HG03342 (cell line): Measurements from ENCODE around the gene FZD4.
"Not testable (repeated sequence)": the region's sequence is repeated elsewhere in the genome, so short reads cannot be mapped to it uniquely, and the experiment has no call there.

Experiments
- ATAC-seq: cut with Tn5 transposase; IDR thresholded peaks from one replicate; pipeline ENCODE4 v1.9.1; 2021; ENCODE audit warnings: mild to moderate bottlenecking, moderate library complexity; ENCODE audit not compliant: unreplicated experiment

FZD4 gene

GRCh38 chr11:86955361-86956120, at the start of gene FZD4:
FZD4 (minus strand) TSS chr11:86955395; CDS start chr11:86955085, 310 bp downstream.
- peak; percentile 95 for ATAC-seq

DNA sequence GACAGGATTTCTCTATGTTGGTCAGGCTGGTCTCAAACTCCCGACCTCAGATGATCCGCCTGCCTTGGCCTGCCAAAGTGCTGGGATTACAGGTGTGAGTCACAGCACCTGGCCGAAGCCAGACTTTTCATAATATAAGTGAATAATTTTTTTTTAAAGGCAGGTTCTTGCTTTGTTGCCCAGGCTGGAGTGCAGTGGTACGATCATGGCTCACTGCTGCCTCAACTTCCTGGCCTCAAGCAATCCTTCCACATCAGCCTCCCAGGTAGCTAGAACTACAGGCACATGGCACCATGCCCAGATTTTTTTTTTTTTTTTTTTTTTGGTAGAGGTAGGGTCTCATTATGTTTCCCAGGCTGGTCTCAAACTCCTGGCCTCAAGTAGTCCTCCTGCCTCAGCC, 49.1 kb upstream of the FZD4 start:
- not testable (repeated sequence) for ATAC-seq

GRCh38 chr11:87002918-87003317, 47.7 kb upstream of the FZD4 start:
- ATAC-seq: no peak

GRCh38 chr11:86999859-87000753, 44.9 kb upstream of the FZD4 start:
- ATAC-seq: no peak

- ATAC-seq: no peak
Observed at GRCh38 chr11:86999388-86999787, 44.2 kb upstream of the FZD4 start.

- no peak for ATAC-seq
Observed at GRCh38 chr11:86996953-86997570, 41.9 kb upstream of the FZD4 start.

DNA sequence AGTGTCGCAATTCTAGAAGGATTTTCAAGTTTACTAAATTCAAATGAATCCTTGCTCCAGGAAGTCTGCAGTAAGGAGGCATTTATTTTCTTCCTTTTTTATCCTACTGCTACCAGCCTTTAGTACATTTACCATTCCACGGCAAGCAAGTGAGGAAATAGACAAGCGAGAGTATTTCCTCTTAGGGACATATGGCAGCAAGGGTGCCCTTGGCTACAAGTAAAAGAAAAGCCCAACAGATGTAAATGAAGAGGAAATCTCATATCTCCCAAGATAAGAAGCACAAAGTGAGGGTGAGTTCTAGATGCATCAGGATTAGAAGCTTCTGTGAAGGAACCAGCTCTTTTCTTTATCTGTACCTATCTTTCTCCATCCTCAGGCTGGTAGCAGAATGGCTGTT, 37.8 kb upstream of the FZD4 start:
- no peak for ATAC-seq

DNA sequence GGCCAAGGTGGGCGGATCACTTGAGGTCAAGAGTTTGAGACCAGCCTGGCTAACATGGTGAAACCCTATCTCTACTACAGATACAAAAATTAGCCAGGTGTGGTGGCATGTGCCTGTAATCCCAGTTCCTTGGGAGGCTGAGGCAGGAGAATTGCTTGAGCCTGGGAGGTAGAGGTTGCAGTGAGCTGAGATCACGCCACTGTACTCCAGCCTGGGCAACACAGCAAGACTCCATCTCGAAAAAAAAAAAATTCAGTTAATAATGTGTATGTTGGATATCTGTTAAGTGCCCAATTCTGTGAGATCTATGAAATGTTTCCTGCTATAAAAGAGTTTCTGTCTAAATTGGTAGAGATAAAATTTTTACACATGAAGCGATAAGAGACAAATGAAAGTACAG, 37.1 kb upstream of the FZD4 start:
- ATAC-seq: not testable (repeated sequence)

DNA sequence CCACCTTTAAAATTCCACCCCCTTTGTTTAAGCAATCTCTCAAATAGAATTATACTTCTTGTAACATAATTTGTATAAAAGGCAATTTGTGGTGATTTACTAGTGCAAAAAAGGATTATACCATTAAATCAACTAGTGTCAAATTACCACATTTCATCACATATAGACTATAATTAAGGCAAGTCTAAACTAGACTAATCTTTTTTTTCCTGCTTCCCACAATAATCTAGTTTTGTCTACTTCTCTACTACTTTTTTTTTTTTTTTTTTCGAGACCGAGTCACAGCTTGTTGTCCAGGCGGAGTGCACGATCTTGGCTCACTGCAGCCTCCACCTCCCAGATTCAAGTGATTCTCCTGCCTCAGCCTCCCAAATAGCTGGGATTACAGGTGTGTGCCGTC, 36.1 kb upstream of the FZD4 start:
- no peak for ATAC-seq

- ATAC-seq: no peak
Observed at GRCh38 chr11:86990515-86990914, 35.3 kb upstream of the FZD4 start.

GRCh38 chr11:86990031-86990430, 34.8 kb upstream of the FZD4 start:
- no peak for ATAC-seq

GRCh38 chr11:86988351-86988881, 33.2 kb upstream of the FZD4 start:
- ATAC-seq: no peak

GRCh38 chr11:86987679-86988078, 32.5 kb upstream of the FZD4 start:
- ATAC-seq: no peak

DNA sequence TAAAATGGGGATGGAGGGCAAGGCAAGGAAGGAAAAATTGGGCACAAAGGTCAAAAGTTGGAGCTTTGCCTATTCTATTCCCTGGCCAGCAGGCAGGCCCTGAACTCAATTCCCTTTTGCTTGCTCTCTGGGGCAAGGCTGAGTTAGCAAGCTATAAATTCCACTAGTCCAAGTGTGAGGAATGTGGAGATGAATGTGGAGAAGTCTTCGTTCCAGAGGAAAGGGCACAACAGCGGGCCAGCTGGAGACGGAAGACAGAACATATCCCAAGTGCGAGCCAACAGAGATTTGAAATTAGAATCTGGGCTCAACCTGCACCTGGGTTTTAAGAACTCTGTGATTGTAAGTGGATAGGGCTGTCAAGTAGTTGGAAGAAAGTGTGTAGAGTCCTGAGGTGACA, 29.5 kb upstream of the FZD4 start:
- no peak for ATAC-seq

DNA sequence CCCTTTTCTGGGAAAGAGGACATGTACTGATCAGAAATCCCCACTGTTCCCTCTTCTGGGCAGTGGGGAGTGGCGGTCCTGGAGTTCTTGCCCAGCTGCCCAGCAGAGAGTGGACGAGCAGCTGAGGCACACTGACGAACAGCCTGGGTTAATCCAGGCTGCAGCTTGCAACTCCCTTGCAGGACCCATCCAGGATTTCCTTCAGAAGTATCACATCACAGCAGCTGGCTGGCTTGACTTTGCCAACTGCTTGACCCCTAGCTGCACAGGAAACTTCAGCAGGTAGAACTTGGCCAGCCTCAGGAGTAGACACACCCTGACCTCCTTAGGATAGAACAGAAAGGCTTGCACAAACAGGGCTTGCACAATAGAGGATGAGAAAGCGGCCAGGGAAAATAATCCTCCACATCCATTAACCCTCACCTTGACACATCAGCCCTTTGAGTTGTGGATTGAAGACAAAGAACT, 27.9 kb upstream of the FZD4 start:
- no peak for ATAC-seq

- ATAC-seq: no peak
Observed at GRCh38 chr11:86981777-86982540, 26.8 kb upstream of the FZD4 start.

- ATAC-seq: no peak
Observed at GRCh38 chr11:86980086-86980796, 25.0 kb upstream of the FZD4 start.

GRCh38 chr11:86978756-86979608, 23.8 kb upstream of the FZD4 start:
- ATAC-seq: peak; percentile 61

DNA sequence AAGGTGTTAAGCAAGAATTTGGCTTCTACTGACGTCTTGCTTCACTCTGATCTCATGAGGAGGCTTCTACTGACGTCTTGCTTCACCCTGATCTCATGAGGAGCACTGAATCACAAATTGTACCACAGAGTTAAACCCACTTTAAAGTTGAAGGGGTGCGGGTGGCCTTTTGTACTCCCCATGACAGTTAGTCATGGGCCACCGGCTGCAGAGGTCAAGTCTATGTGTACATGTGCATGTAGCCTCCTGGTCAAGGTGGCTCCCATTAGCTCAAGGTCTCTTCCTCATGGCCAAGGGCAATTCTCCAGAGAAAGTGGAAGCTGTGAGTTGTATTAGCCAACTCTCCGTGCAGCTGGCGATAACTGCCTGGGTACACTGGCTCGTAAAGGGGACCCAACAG, 23.1 kb upstream of the FZD4 start:
- no peak for ATAC-seq
